ENCODE data around the gene DAAM1.

DAAM1 gene

GRCh38 chr14:59295951-59296350 lies 107.5 kb downstream of the DAAM1 start:
- DNase-seq, result no peak

- DNase-seq, result no peak
Observed at GRCh38 chr14:59296508-59296907, 108.0 kb downstream of the DAAM1 start.

DNA sequence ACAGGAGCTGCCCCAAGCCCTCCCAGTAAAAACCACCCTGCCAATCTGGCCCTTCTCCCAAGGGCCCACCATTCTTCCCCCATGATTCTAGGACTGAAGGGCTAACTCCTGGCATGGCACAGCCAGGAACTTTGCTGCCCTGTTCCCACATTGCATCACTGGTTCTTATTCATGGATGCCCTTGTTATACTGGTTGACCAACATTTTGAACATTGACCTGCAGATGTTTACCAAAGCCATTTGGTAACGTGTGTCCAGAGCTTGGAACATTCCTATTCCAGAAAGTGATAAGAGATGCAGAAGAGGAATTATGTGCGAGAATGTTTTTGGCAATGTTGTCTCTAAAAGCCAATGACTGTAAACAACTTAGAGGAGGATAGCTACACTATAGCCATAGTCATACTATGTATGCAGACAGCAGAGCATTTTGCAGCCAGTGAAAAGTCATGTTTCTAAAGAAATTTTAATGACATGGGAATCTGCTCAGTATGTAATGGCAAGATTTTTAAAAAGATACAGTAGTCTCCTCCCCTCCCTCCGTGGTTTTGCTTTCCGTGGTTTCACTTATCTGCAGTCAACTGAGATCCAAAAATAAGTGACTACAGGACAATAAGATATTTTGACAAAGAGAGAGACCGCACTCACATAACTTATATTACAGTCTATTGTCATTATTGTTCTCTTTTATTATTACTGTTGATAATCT lies 108.8 kb downstream of the DAAM1 start:
- no peak for DNase-seq

GRCh38 chr14:59299731-59300130 lies 111.3 kb downstream of the DAAM1 start:
- no peak for DNase-seq

DNA sequence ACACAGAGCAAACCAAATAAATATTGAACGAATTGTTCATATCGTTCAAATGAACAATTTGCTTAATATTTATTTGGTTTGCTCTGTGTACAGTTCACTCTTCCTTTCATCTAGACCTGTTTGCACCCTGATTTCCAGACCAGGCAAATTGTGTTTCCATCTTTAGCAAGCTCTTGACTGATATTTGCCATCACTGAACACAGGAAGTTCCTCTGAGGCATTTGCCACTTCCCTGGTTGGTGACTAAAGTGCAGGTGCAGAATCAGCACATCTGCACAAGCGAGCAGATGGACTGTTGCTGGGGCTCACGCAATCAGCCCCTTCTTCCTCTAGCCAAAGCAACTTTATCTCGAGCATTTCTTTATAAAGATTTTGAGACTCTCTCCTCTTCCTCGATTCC lies 112.9 kb downstream of the DAAM1 start:
- no peak for DNase-seq

DNA sequence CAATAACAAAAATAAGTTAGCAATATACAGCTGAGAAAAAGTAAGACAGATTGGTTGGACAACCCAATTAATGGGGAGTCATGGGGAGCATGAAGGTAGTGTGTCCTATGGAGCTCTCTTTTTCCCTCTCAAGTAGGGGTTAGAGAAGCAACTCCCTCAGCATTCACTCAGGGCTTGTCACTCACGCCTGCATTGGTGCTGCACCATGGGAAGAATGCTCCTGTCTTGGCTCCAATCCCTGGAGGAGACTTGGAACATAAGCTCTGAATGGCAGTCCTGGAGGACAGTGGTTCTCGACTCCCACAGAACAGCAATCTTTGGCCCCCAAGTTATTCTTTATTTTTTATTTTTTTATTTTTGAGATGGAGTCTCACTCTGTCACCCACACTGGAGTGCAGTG lies 113.8 kb downstream of the DAAM1 start:
- DNase-seq, result no peak

GRCh38 chr14:59303216-59303615 lies 114.7 kb downstream of the DAAM1 start:
- no peak for DNase-seq

DNA sequence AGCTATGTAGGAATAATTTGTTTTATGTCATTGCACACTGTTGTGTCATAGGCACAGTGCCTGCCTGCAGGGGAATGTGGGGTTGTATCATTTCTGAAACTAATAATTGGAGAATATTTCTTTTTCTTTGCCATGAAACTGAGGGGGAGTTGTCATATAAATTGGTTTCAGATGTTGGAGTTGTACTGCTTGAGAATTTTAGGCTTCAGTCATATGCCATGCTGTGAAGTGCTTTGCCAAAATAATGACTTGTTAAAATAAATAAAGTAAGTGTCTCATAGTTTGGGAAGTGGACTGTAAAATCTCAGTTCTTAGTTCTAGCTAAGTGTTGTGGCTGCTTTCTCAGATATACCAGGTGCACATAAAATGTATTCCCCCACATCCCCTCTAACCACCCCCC lies 116.8 kb downstream of the DAAM1 start:
- no peak for DNase-seq

DNA sequence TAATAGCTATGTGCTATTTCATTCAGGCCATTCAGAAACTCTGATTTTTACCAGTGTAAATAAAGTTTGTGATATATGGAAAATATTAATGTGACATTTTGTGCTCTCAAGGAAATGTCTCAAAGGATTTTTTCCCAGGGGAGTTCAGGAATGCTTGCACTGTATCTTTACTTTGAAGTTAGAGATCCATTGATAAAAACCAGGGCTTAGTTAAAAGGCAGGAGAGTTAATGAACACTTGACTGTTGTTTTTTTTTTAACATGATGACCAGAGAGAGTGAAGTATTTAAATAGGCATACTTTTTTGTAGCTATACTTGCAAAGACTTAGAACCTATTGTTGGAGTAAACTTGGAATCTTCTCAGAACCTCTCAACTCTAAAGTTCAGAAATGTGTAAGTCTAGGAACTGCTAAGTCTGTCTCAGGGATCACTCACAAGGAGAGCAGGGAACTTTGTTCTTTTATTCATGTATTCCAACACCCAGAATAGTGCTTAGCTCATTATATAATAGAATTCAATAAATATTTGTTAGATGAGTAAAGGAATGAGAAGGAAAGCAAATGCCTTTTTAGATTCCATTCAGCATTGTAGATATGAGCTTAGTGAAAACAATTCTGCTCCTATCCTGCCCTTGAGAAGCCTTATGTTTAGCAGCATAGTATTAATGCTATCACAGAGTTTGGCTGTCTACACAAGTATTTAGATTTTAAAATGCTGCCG lies 117.5 kb downstream of the DAAM1 start:
- no peak for DNase-seq

DNA sequence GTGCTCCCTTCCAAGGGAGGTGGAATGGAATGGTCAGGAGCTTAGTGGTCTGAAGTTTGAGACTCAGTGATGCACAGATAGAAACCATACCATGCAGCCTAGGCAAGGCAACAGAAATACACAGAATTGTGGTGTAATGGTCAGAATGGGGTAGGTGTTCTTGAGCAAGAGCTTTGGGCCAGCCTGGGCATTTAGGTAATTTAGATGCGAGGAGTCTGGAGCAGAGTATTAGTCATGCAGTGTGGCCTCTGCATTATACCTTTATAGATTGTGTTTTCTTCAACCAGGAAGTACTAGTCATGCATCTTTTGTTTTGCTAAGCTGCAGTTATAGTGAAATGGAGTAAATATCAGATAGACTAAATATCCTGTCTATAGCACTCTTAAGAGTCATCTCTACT lies 118.3 kb downstream of the DAAM1 start:
- DNase-seq, result no peak

GRCh38 chr14:59308086-59308485 lies 119.6 kb downstream of the DAAM1 start:
- no peak for DNase-seq

DNA sequence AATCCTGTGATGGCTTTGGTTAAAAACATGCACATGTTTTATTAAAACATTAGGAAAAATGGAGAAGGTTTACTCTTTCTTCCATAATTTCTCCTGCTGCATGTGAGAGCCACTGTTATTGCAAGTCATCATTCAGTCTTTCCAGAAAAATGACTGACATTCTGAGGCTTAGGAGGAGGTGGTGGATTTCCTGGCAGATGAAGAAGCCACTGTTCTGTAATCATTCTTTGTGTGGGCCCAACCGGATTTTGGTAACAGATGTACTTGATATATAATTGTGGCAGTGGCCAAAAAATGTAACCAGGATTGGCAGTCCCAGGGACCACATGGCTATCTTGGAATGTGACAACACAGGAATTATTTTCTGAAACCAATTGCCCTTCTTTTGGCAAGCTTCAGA lies 120.2 kb downstream of the DAAM1 start:
- DNase-seq, result no peak

- DNase-seq, result no peak
Observed at GRCh38 chr14:59309291-59309900, 120.9 kb downstream of the DAAM1 start.

GRCh38 chr14:59310633-59311032 lies 122.2 kb downstream of the DAAM1 start:
- DNase-seq, result no peak

GRCh38 chr14:59311723-59312122 lies 123.3 kb downstream of the DAAM1 start:
- DNase-seq, result no peak

GRCh38 chr14:59313144-59313651 lies 124.7 kb downstream of the DAAM1 start:
- no peak for DNase-seq

DNA sequence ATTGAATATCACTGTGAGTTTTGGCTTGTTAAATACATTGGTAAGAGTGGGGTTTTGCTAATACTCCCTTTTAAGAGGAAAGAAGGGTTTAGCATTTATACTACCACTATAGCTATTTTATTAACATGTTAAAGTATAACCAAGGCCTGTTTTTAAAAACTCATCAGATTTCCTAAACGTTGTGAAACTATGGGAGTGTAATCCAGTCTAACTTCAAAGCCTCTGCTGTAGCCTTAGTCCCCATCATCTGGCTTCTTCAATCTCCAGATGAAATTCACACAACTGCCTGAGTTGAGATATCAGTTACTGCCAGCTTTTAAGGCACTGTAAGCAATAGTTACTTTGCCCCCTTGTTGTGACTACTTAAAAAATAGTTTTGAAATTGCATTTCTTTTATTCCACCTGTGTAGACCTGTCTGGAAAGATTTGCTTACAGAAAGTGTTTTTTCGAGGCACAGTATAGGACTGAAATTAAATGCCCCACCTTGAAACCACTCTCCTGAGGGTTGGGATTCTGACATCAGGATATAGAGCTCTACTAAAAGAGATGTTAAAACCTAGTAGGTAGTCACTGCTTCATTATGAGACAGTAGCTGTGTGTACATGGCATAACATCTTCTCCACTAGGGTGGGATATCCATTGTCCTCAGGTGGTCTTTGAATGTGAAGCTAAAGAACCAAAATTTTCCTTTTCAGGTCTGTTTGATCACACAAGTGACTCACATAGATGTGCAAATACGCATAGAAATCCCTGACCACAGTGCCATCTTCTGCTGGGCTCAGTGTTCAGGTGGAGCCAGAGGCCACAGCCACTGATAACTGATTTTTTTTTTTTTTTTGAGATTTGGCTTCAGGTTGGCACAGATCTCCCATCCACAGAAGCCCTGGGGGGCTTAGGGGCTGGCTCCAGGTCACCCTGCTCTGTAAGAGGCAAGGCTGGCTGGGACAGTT lies 125.5 kb downstream of the DAAM1 start:
- DNase-seq, result no peak

DNA sequence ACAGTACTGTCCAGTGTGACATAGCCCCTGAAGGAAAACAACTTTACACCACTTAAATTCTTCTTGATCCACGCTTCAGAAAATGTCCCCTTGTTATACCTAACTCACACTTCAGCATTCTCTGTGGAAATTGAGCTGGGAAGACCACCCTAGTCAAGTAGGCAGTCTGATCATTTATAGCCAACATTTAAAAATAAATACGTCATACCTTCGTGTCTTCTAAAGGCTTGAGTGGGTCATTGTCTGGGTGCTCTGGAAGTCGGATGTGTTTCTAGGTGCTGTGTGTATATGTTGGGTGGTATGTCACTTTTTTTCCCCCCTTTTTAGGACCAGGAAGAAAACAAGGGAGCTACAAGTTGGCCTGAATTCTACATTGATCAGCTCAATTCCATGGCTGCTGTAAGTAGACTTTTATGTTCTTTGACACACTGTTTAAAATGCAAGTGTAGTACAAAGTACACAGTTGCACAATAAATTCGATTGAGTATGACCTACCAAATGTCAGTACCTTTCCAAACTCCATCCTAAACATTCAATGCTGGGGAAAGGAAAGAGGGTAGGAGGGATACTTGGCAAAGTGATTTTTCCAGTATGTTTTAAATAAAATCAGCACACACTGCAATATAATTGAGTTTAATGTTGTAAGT lies 126.6 kb downstream of the DAAM1 start:
- no peak for DNase-seq

GRCh38 chr14:59316151-59316830 lies 127.8 kb downstream of the DAAM1 start:
- DNase-seq, result no peak

DNA sequence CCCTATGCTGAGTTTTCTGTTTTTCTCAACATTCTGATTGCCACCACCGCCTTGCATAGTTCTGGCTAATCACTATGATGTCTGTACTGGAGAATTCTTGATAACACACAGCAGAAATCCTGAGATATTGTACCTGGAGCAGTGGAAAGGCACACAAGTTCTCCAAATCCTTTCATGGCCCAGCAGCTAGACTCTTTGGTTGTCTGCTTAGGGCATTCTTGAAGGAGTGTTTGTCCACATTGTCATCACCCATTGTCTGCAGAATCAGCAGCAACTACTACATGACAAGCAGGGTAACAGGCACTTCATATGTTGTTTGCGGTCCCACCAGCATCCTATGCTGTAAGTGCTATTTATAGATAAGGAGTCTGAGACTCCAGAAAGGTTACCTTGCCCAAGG lies 128.9 kb downstream of the DAAM1 start:
- DNase-seq, result no peak

DNA sequence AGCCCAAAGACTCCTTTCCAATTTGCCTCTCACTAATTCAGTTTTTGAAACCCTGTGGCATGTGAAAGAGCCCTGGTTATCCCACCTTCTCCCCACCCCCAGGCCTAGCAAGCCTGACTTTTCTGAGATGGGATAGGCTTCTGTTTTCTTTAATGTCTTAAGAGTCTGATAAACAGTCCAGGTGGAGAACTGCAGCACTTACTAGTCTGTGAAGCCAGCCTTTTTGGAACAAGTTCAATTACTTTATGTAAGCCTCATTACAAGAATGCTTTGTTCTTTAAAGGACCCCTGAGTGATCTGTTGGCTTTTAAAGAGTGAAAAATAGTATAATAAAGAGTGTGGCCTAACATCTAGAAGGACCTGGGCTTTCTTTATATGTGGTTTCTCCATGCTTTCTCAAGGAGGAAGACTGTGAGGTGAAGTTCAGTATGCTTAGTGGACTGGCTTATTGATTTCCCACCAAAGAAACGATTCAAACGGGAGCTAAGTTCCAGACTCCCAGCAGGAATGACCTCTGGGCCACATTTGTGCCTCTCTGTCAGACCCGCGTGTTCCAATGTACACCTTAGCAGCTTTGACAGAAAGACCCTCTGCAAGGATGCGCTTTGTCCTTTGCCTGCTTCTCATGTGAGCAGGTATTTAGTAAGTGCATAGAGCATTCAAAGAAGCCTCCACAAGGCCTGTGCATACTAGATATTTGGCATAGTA lies 129.5 kb downstream of the DAAM1 start:
- no peak for DNase-seq

All from NCI-H146 (cell line).